Measurements from ENCODE around the gene CTR9. TPM values are rescaled to one million over a fixed set of nuclear protein-coding genes. Genes with fewer than 3 reads are reported as not detected.

The CTR9 gene
- polyA plus RNA-seq (ENCODE audit: low read depth in 6 of 6), result 10 to 100 TPM; 29.0 to 67.9 (median 59.0) TPM

DNA sequence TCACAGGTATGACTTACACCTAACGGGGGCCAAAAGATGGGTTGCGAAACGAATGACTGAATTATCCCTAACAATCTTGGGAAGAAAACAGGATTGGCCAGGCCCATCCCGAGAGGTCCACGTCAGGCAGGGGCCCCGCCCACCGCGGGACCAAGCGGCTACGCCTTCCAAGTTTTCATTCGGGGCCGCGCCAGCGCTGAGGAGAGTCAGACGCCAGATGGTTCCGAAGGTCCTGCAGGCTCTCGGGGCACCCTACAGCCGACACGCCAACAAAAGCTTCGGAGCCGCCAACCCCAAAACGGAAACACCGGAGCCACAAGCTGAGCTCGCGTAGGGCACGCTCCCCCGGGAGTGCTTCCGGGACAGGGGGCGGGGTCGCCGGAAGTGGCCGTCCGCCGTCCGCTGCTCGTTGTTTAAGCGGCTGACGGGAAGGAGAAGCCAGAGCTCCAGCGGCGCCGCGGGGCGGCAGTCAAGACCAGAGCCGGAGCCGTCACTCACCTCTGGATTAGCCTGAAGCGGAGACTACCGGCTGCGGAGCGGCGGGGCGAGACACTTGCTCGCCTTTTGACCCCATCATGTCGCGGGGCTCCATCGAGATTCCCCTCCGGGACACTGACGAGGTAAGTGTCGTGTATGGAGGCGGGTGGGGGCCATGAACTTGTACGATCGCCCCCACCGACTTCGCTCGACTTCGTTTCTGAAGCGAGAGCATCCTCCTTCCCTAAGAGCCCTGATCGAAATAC lies at the start of gene CTR9:
Gene CTR9 (plus strand): TSS at position 409 of the 743 bp plus-strand sequence. CDS start 167 bp downstream, at position 576.
- H3K27ac Mint-ChIP-seq, result peak within 1 kb of the TSS; percentile 87 to 97 (median 92)
- ATAC-seq (ENCODE audit: low read depth in 2 of 2), result peak; percentile 92 to 93
- H3K36me3 Mint-ChIP-seq, result peaks cover 0 to 9% of the 10 kb centered on the region in 2 donors
- H3K4me1 Mint-ChIP-seq, result peaks cover 5 to 19% (median 10%) of the 10 kb centered on the region in 3 donors
- no peaks in the 10 kb centered on the region for H3K27me3 Mint-ChIP-seq
- peak; percentile 89 for DNase-seq
- H3K4me3 Mint-ChIP-seq, result peak within 1 kb of the TSS; percentile 93 to 100 (median 96)
- no peaks in the 10 kb centered on the region for H3K9me3 Mint-ChIP-seq

DNA sequence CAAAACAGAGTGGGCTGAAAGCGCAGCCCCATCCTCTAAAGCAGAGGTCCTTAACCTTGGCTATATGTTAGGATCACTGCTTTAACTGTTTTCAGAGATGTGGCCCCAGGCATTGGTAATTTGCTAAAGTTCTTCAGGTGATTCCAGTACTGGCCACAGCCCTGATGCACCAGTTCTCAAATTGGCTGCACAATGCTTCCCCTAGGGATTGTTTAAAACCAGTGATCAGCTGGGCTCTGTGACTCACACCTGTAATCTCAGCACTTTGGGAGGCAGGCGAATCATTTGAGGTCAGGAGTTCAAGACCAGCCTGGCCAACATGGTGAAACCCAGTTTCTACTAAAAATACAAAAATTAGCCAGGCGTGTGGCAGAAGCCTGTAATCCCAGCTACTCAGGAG lies 49.1 kb upstream of the CTR9 start:
- DNase-seq (no peak), ATAC-seq (ENCODE audit: low read depth in 2 of 2) (no peak)
- Mint-ChIP-seq H3K4me3 (no peak overlapping the region), H3K36me3 (no peaks in the 10 kb centered on the region), H3K27ac (peak overlapping the region in 1 of 6 donors; percentile 34), H3K27me3 (no peaks in the 10 kb centered on the region), H3K4me1 (peaks cover 0 to 3% (median 2%) of the 10 kb centered on the region in 3 donors), H3K9me3 (peaks cover 0 to 10% (median 4%) of the 10 kb centered on the region in 7 donors)

DNA sequence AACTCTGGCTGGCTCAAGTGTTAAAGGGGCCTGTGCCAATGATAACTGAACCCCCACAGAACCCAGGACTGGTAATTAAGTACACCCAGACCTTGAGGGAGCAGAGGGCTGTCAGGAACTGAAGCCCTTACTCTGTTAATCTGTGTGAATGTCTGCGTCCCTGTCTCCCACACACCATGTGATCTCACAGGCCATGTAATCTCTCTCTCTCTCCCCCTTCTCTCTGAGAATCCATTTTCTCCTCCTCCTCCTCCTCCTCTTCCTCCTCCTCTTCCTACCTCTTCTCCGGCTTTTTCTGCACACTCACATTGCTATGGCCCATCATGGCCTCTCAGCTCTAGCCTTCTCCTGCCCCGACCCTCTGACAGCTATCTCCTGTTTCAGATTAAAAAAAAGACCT lies 42.9 kb upstream of the CTR9 start:
- Mint-ChIP-seq H3K27ac (peak overlapping the region in 1 of 6 donors; percentile 48), H3K4me3 (no peak overlapping the region), H3K4me1 (no peaks in the 10 kb centered on the region), H3K36me3 (no peaks in the 10 kb centered on the region), H3K9me3 (no peaks in the 10 kb centered on the region), H3K27me3 (no peaks in the 10 kb centered on the region)
- DNase-seq (no peak), ATAC-seq (ENCODE audit: low read depth in 2 of 2) (no peak)

DNA sequence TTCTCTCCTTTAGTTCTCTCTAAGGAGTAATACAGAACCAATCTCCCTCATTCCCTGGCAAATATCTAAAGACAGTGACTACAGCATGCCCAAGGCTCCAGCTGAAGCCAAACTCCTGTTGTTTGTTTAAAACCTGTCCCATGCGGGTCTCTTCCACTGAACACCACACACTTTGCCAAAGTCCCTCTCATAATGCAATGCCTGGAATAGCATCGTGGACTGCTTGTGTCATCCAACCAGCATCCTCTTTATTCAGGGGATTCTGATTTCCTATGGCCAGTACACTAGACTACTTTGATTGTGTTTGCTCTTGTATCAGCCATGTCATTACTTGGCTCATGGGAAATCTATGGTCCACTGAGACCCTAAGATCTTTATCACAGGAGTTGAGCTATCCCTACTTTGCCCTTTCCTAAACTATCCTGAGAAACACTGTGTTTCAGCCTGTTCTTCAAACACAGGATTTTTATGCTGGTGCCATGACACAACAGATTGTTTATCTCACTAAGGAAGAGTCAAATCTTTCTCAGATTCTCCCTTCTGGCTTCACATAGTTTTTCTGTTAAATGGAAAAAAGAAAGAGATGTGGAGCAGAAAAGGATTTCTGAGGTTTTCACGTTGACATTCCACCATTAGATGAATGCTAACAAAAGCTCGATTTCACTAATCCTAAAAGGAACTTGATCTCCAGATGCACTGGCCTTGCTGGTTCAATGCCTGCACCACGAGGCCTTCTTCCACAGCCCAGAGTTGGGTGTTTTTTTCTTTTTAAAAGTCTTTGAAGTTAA lies 41.6 kb upstream of the CTR9 start:
- DNase-seq (no peak), ATAC-seq (ENCODE audit: low read depth in 2 of 2) (no peak)
- H3K27me3 Mint-ChIP-seq, result no peaks in the 10 kb centered on the region
- H3K36me3 Mint-ChIP-seq, result no peaks in the 10 kb centered on the region
- no peaks in the 10 kb centered on the region for H3K9me3 Mint-ChIP-seq
- no peak overlapping the region for H3K4me3 Mint-ChIP-seq
- no peaks in the 10 kb centered on the region for H3K4me1 Mint-ChIP-seq
- H3K27ac Mint-ChIP-seq, result no peak overlapping the region

DNA sequence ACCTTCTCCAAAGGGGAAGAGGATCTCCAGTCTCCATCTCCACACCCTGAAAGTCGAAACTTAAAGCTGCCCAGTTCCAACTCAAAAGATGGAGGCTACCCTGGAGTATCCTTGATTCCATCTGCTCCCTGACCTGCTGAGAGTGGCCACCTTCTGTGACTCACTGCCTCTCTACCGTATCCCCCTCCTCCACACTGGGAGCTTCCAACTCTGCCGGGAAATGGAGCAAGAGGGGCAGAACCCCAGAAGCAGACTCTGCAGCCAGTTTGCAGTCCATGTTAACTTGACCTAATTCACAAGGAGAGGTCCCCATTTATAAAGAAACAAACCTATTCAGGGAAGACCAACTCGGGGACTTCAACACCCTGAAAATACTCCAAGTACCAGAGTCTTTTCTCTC lies 35.5 kb upstream of the CTR9 start:
- DNase-seq, result no peak
- no peaks in the 10 kb centered on the region for H3K9me3 Mint-ChIP-seq
- no peak for ATAC-seq (ENCODE audit: low read depth in 2 of 2)
- no peaks in the 10 kb centered on the region for H3K36me3 Mint-ChIP-seq
- no peaks in the 10 kb centered on the region for H3K4me1 Mint-ChIP-seq
- H3K27ac Mint-ChIP-seq, result peak overlapping the region in 1 of 6 donors; percentile 65
- no peak overlapping the region for H3K4me3 Mint-ChIP-seq
- H3K27me3 Mint-ChIP-seq, result peaks cover 0 to 21% (median 6%) of the 10 kb centered on the region in 3 donors

DNA sequence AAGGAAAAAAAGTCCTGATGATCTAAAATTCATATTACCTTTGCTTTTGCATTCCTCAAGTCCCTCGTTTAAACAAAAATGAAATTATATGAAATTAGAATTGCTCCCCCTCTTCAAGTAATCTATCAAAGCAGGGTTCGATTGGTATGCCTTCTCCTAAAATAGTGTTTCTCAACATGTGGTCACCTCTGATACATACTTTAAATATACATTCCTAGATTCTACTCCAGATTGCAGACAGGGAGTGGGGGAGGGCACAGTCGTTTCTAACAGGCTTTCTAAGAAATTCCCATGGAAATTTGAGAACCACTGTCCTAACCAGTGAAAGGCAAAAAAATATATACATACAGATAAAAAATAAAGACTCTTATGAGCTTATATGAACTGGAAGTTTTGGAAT lies 34.9 kb upstream of the CTR9 start:
- no peak for ATAC-seq (ENCODE audit: low read depth in 2 of 2)

DNA sequence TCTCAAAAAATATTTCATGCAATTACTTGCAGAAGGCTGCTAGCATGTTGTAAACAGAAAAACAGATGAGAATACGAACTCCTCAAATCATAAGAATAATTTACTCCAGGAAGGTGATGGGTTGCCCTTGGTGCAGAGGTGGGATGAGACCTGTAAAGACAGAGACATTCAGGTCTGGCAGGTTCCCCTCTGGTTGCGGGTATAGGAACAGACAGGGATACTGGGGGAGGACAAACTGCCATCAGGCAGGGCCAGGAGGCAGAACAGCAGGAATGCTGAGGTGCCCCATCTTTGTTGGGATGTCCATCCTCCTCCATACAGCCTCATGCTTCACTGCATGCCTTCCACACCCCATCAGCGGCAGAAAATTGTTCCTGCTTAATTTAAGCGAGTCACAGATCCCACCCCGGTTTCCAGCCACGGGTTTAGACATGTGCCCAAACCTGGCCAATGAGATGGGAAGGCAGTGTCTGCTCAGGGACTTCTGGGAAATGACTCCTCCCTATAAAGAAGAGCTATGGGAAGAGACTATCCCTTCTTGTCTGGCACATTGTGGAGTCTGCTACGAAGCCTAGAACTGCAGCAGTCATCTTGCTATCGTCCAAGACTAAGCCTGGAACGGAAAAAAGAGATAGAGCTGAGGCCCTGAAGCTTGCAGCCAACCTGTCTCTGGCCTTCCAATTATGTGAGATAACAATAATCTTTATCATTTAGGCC lies 34.3 kb upstream of the CTR9 start:
- no peak overlapping the region for H3K27ac Mint-ChIP-seq
- no peak overlapping the region for H3K4me3 Mint-ChIP-seq
- H3K4me1 Mint-ChIP-seq, result no peaks in the 10 kb centered on the region
- H3K9me3 Mint-ChIP-seq, result no peaks in the 10 kb centered on the region
- ATAC-seq (ENCODE audit: low read depth in 2 of 2) (no peak), DNase-seq (no peak)
- H3K27me3 Mint-ChIP-seq, result peaks cover 0 to 21% (median 6%) of the 10 kb centered on the region in 3 donors
- no peaks in the 10 kb centered on the region for H3K36me3 Mint-ChIP-seq

More for the DNA sequence above, 34.9 kb upstream of the CTR9 start:
- Mint-ChIP-seq H3K27me3 (peaks cover 0 to 21% (median 6%) of the 10 kb centered on the region in 3 donors), H3K9me3 (no peaks in the 10 kb centered on the region), H3K4me3 (no peak overlapping the region), H3K36me3 (no peaks in the 10 kb centered on the region), H3K4me1 (no peaks in the 10 kb centered on the region), H3K27ac (no peak overlapping the region)
- no peak for DNase-seq

DNA sequence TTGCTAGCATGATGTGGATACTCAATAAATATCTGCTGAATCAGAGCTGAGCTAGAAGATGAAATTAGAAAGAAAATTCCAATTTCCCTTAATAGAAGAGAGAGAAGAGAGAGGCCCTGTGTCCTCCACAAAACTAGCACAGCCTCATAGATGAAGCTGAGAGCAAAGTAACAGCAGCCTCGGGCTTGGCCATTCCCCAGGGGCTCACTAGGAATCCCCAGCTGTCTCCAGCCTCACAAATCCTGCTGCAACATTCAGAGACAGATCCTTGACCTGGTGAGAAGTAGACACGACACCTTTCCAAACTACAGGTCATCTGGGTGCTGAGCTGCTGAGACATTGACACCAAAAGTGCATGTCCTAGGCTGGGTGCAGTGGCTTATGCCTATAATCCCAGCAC lies 31.4 kb upstream of the CTR9 start:
- no peak overlapping the region for H3K27ac Mint-ChIP-seq
- peaks cover 0 to 21% (median 6%) of the 10 kb centered on the region in 3 donors for H3K27me3 Mint-ChIP-seq
- no peak for ATAC-seq (ENCODE audit: low read depth in 2 of 2)
- peaks cover 0 to 5% (median 0%) of the 10 kb centered on the region in 3 donors for H3K4me1 Mint-ChIP-seq
- no peak overlapping the region for H3K4me3 Mint-ChIP-seq
- DNase-seq, result no peak
- H3K9me3 Mint-ChIP-seq, result no peaks in the 10 kb centered on the region
- no peaks in the 10 kb centered on the region for H3K36me3 Mint-ChIP-seq

DNA sequence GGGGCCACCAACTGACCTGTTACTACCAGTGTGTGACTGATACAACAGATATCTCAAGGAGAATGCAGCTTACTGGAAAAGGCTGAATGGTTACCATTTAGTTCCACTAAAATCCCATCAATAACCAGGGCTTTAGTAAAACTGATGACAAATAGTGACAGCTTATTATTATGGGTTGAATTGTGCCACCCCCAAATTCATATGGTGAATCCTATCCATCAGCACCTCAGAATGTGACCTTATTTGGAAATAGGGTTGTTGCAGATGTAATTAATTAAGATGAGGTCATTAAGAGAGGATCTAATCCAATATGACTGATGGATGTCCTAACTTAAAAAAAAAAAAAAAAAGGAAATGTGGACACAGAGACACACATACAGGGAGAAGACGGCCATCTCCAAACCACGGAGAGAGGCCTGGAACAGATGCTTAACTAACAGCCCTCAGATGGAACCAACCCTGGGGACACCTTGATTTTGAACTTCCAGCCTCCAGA lies 30.1 kb upstream of the CTR9 start:
- H3K27ac Mint-ChIP-seq, result peak overlapping the region in 1 of 6 donors; percentile 4
- H3K36me3 Mint-ChIP-seq, result no peaks in the 10 kb centered on the region
- no peaks in the 10 kb centered on the region for H3K9me3 Mint-ChIP-seq
- no peak overlapping the region for H3K4me3 Mint-ChIP-seq
- DNase-seq (no peak), ATAC-seq (ENCODE audit: low read depth in 2 of 2) (no peak)
- peaks cover 7 to 16% (median 9%) of the 10 kb centered on the region in 3 donors for H3K4me1 Mint-ChIP-seq
- H3K27me3 Mint-ChIP-seq, result peaks cover 0 to 21% (median 6%) of the 10 kb centered on the region in 3 donors

DNA sequence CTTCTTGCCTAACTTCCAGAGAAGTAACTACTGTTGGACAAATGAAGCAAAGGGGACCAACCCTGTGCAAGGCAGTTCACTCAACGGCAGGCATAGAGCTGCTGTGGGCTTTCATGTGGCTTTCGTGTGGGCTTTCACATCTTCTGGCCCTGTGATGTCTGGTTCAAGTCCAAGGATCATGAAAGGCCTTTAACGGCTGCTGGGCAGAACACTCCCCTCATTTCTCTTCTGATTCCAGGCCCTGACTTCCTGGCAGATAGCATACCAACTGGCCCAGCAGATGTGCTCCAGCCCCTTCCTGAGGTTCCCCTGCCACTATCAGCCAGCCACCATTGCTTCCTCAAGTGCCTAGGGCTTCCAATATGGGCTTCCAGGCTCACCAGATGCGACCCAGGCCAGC lies 28.7 kb upstream of the CTR9 start:
- H3K9me3 Mint-ChIP-seq, result no peaks in the 10 kb centered on the region
- ATAC-seq (ENCODE audit: low read depth in 2 of 2) (no peak), DNase-seq (no peak)
- H3K27ac Mint-ChIP-seq, result peak overlapping the region in 1 of 6 donors; percentile 4
- peaks cover 13 to 21% (median 20%) of the 10 kb centered on the region in 3 donors for H3K4me1 Mint-ChIP-seq
- no peak overlapping the region for H3K4me3 Mint-ChIP-seq
- H3K36me3 Mint-ChIP-seq, result no peaks in the 10 kb centered on the region
- H3K27me3 Mint-ChIP-seq, result peaks cover 0 to 17% (median 6%) of the 10 kb centered on the region in 3 donors

DNA sequence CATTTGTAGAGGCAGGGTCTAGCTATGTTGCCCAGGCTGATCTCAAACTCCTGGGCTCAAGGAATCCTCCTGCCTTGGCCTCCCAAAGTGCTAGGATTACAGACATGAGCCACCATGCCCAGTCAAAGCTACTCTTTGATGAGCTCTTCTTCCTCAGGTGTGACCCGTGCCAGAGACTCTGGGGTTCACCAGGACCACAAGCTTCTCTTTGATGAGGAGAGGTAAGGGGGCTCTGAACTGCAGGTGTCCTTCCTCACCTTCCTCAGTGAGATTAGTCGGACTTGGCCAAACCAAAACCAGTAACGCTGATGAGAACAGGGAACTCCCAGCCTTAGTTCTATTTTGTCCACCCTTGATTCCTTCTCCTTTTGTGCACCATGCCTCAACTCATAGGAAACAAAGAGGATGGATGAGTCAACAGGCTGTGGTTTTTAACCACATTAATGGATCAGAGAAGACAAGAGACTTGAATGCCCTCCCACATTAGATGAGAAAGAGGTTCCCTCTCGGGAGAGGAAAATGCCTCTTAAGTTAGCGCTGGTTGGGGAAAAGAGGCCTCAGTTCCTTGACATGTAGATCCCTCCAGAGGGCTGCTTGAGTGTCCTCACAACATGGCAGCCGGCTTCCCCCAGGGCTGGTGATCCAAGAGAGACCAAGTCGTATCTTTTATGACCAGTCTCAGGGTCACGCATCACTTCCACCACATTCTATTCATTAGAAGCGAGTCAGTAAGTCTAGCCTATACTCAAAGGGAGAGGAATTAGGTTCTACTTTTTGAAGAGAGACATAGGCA lies 25.7 kb upstream of the CTR9 start:
- Mint-ChIP-seq H3K9me3 (no peaks in the 10 kb centered on the region), H3K27me3 (peaks cover 0 to 5% (median 3%) of the 10 kb centered on the region in 3 donors), H3K36me3 (no peaks in the 10 kb centered on the region), H3K4me1 (peaks cover 16 to 24% (median 20%) of the 10 kb centered on the region in 3 donors), H3K27ac (peak overlapping the region in 2 of 6 donors; percentile 24 to 67), H3K4me3 (peak overlapping the region in 1 of 8 donors; percentile 27)
- DNase-seq (no peak), ATAC-seq (ENCODE audit: low read depth in 2 of 2) (peak in 1 of 2 donors; percentile 23)

DNA sequence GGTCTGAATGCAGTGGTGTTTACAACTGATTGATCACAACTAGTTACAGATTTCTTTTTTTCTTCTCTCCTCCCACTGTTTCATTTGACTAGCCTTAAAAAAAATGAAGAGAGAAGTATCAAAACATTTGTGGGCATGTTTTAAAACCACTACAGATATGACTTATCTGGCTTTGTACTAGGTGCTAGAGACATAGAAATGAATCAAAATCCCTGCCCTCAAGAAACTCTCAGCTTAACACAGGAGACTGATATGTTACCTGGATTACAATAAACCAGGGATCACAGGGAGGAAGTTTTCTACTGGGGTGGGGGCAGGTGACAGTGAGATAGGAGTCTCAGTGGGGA lies 25.2 kb upstream of the CTR9 start:
- ATAC-seq (ENCODE audit: low read depth in 2 of 2) (peak in 1 of 2 donors; percentile 18), DNase-seq (no peak)
- H3K4me1 Mint-ChIP-seq, result peaks cover 16 to 24% (median 20%) of the 10 kb centered on the region in 3 donors
- H3K27me3 Mint-ChIP-seq, result peaks cover 0 to 8% (median 4%) of the 10 kb centered on the region in 3 donors
- H3K27ac Mint-ChIP-seq, result peak overlapping the region in 2 of 6 donors; percentile 20 to 59
- peak overlapping the region in 2 of 8 donors; percentile 4 to 27 for H3K4me3 Mint-ChIP-seq
- H3K36me3 Mint-ChIP-seq, result no peaks in the 10 kb centered on the region
- H3K9me3 Mint-ChIP-seq, result no peaks in the 10 kb centered on the region
